DMS153 treated with DMSO at 0.1 percent for 48 hours (cell line): Measurements from ENCODE around the gene GOLPH3L.
"Not testable (repeated sequence)": the region's sequence is repeated elsewhere in the genome, so short reads cannot be mapped to it uniquely, and the experiment has no call there.

Experiments used
- DNase-seq: peaks from one replicate; lab custom pipeline; 2025; ENCODE audit not compliant: unreplicated experiment; lab: John Stamatoyannopoulos, UW

The GOLPH3L gene

DNA sequence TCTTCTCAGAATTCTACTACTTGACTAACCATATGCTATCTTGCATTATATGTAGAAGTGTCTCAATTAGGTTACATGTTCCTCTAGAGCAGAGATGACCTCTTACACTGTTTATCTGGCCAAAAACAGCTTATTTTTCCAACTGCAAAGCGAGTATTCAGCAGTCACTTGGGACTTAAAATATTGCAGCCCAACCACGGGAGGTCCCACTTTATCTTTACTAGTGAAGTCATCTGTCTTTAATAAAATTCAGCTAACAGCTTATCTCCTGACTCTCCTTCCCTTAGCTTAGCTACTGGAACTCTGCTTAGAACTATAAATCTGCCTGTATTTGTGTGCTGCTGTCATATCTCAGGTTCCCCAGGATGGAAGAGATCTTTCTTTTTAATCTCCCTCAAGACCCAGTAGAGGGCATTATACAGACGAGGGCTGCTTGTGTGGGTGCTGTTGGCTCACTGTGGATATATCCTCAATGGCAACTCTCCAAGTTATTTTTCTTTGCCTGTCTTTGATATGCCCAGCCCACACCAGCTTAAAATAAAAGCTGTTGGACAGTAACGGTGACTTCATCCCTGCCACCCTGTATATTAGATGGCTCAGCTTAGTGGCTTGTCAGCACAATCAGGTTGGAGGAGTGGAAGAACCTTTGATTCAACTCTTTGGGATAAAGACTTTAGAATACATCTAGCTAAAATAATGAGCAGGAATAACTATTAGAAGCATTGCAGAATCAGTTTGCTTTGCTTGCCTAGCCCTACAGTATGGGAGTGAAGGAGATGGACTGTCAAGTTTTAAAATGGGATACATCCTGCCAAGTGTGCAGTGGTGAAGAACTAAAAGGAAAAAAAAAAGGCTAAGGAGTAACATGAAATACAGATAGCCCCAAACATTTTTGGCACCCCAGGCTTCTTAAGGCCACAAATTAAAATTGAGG is 77.1 kb downstream of the GOLPH3L start:
- no peak for DNase-seq

GRCh38 chr1:150615346-150616201 is 81.4 kb downstream of the GOLPH3L start:
- no peak for DNase-seq

DNA sequence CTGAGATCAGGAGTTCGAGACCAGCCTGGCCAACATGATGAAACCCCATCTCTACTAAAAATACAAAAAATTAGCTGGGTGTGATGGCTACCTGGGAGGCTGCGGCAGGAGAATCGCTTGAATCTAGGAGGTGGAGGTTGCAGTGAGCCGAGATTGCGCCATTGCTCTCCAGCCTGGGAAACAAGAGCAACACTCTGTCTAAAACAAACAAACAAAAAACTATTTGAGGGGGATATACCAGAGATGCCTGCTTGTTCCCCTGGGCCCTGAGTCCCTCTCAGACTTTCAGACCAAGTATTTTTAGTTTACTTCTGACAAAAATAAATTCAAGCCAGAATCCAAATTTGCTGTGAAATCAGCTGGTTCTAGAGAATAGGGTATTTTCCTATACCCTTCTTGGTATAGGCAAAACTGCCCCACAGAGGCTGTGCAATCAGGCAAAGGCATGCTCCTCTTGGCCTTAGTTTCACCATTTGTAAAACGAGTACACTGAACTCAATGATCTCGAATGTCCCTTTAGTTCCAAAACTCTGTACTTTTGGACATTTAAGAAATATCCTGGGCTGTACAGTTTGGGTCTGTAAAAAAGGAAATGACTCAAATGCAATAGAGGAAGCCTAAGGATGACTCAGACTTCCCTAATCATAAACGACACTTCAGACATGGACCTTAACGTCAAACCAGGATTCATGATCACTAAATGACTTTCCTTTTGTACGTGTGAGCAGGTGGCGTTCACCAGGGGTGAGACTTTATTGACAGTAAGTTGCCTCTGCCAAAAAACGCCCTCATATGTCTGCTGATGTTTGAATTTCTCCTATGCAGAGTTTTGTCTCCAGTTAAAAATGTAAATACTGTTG is 83.7 kb downstream of the GOLPH3L start:
- DNase-seq, result peak; percentile 91

GRCh38 chr1:150612014-150612345 is 85.0 kb downstream of the GOLPH3L start:
- no peak for DNase-seq

DNA sequence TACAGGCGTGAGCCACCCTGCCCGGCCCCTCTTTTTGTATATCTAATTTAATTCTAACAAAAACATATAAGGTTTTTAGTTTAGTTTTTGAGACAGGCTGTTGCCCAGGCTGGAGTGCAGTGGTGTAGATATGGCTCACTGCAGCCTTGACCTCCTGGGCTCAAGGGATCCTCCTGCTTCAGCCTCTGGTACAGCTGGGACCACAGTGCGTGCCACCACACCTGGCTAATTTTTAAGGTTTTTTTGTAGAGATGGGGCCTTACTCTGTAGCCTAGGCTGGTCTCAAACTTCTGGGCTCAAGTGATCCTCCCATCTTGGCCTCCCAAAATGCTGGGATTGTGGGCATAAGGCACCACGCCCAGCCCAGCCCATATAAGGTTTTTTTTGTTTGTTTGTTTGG is 86.4 kb downstream of the GOLPH3L start:
- DNase-seq, result no peak

DNA sequence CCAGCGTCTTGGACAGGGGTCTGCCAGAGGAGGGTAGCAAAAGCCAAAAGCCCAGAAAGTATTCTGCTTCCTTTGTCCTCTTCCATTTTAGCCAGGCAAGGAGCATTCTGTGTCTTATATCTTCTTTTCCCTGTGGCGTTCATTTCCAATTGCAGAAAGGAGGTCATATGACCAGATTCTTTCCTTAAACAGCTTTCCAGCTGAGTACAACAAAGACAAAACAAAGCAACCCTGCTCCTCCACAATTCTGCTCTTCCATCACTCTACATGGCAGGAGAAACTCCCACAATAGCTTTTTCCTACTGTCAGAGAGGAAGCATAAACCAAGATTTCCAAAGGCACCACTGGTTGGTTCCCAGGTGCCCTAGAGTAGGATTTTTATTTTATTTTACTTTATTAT is 87.2 kb downstream of the GOLPH3L start:
- no peak for DNase-seq

DNA sequence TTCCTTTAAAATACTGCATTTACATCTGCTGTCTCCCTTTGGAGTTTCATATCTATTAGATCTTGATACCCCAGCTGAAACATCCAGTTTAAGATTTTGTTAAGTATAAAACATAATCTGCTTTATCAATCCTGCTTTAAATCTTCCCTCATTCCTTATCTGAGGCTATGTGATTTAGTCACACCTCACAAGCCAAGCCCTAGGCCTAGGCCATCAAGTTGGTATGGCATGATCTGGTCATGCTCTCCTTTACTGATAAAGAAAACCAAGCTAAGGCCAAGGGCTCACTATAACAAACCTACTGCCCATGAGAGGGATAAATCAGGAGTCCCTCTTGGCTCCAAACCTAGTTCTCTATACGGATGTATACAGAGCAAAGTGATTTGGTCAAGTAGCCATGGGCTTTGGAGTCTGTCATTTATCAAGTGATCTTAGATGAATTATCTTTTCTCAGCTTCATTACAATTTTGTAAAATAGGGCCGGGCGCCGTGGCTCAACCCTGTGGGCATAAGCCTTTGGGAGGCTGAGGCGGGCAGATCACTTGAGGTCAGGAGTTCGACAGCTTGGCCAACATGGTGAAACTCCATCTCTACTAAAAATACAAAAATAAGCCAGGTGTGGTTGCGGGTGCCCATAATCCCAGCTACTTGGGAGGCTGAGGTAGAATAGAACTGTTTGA is 90.4 kb downstream of the GOLPH3L start:
- no peak for DNase-seq

GRCh38 chr1:150605451-150605731 is 91.6 kb downstream of the GOLPH3L start:
- not testable (repeated sequence) for DNase-seq

DNA sequence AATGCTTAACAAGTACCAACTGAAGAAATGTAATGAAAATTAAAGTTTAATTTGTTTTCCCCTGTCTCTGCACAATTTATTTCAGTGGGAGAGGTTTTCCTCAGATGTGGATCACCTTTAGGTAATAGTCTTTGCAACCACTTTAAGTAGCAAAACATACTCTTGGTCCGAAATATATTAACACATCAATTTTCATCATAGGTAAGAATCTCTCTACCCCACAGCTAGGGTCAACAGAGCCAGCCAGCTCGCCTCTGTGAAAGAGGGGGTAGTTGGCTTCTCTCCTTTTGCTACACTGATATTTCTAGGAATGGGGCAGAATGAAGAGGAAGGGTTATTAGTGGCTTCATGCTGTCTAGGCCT is 92.7 kb downstream of the GOLPH3L start:
- no peak for DNase-seq

GRCh38 chr1:150603711-150604110 is 93.2 kb downstream of the GOLPH3L start:
- DNase-seq, result no peak

DNA sequence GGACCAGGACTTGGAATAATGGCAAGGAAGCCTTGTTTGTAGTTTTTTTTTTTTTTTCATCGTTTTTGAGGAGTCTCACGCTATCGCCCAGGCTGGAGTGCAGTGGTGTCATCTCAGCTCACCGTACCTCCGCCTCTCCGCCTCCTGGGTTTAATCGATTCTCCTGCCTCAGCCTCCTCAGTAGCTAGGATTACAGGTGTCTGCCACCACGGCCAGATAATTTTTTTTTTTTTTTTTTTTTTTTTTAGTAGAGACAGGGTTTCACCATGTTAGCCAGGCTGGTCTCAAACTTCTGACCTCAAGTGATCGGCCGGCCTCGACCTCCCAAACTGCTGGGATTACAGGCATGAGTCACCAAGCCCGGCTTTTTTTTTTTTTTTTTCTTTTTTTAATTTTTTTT is 94.6 kb downstream of the GOLPH3L start:
- not testable (repeated sequence) for DNase-seq

GRCh38 chr1:150601540-150601939 is 95.4 kb downstream of the GOLPH3L start:
- DNase-seq, result no peak

DNA sequence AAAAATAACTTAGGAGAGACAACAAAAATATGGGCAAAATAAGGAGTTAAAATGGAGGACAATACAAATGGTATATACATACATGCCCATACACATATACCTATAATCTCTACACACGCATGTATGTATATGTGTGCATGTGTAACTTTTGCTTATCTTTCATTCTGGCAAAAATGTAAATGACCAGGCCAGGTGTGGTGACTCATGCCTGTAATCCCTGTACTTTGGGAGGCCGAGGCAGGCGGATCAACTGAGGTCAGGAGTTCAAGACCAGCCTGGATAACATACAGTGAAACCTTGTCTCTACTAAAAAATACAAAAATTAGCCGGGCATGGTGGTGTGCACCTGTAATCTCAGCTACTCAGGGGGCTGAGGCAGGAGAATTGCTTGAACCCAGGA is 98.6 kb downstream of the GOLPH3L start:
- DNase-seq, result not testable (repeated sequence)

- no peak for DNase-seq
Measured at GRCh38 chr1:150596976-150597375, 100.0 kb downstream of the GOLPH3L start.
